Panc1 (cell line): ENCODE measurements around the gene SKI.

Experiments
- CTCF ChIP-seq: fragments of 450-650 bp; IDR thresholded peaks from 2 replicates; pipeline ENCODE4 v1.5.1; 2017; ENCODE audit warnings: mild to moderate bottlenecking
- POLR2AphosphoS5 ChIP-seq: IDR thresholded peaks from 2 replicates; pipeline ENCODE4 v1.6.1; 2012; ENCODE audit warnings: mild to moderate bottlenecking, low read depth, low read length, moderate library complexity
- SIN3A ChIP-seq: IDR thresholded peaks from 2 replicates; pipeline ENCODE4 v1.6.1; 2012; ENCODE audit warnings: low read depth, mild to moderate bottlenecking, low read length, moderate library complexity, borderline replicate concordance; ENCODE audit not compliant: insufficient read depth
- TCF7L2 ChIP-seq: IDR thresholded peaks from 2 replicates; pipeline ENCODE4 v1.6.1; 2011; ENCODE audit warnings: mild to moderate bottlenecking, low read depth, low read length, inconsistent platforms
- TF ChIP-seq, protein P1 (sequence below), 2 experiments: IDR thresholded peaks; 2 replicates each; pipeline ENCODE4 v1.6.1; 2011 to 2012; ENCODE audit warnings: low read depth in 2 of 2, control low read depth in 1 of 2, low read length in 1 of 2, mild to moderate bottlenecking in 1 of 2, moderate library complexity in 1 of 2; ENCODE audit not compliant: insufficient read depth in 1 of 2

- TF ChIP-seq, protein P1, sequence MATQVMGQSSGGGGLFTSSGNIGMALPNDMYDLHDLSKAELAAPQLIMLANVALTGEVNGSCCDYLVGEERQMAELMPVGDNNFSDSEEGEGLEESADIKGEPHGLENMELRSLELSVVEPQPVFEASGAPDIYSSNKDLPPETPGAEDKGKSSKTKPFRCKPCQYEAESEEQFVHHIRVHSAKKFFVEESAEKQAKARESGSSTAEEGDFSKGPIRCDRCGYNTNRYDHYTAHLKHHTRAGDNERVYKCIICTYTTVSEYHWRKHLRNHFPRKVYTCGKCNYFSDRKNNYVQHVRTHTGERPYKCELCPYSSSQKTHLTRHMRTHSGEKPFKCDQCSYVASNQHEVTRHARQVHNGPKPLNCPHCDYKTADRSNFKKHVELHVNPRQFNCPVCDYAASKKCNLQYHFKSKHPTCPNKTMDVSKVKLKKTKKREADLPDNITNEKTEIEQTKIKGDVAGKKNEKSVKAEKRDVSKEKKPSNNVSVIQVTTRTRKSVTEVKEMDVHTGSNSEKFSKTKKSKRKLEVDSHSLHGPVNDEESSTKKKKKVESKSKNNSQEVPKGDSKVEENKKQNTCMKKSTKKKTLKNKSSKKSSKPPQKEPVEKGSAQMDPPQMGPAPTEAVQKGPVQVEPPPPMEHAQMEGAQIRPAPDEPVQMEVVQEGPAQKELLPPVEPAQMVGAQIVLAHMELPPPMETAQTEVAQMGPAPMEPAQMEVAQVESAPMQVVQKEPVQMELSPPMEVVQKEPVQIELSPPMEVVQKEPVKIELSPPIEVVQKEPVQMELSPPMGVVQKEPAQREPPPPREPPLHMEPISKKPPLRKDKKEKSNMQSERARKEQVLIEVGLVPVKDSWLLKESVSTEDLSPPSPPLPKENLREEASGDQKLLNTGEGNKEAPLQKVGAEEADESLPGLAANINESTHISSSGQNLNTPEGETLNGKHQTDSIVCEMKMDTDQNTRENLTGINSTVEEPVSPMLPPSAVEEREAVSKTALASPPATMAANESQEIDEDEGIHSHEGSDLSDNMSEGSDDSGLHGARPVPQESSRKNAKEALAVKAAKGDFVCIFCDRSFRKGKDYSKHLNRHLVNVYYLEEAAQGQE (IDR thresholded peaks at IDR 0.05; ENCODE audit: insufficient read depth in 1 of 2, low read depth in 2 of 2, low read length in 1 of 2) = no peak
- TF ChIP-seq CTCF (no peak), SIN3A (no peak), POLR2AphosphoS5 (no peak), TCF7L2 (no peak)
These were observed 127.5 kb downstream of the SKI start for GRCh38 chr1:2355373-2356261.
